Nephron (organoid): Measurements from ENCODE around the gene HLX.

Experiments
- H3K27ac Mint-ChIP-seq, 3 experiments: 2 replicates each; pipeline ENCODE4 v1.8.0; 2020; ENCODE audit warnings: mixed read lengths in 3 of 3, mild to moderate bottlenecking in 2 of 3, moderate library complexity in 1 of 3
- H3K27me3 Mint-ChIP-seq: 2 replicates; pipeline ENCODE4 v1.8.0; 2021; ENCODE audit warnings: low read depth, mild to moderate bottlenecking, moderate library complexity, mixed read lengths
- H3K36me3 Mint-ChIP-seq: 2 replicates; pipeline ENCODE4 v1.8.0; 2020; ENCODE audit warnings: low read depth, mixed read lengths
- H3K4me1 Mint-ChIP-seq: 2 replicates; pipeline ENCODE4 v1.8.0; 2020; ENCODE audit warnings: mixed read lengths
- H3K4me3 Mint-ChIP-seq, 3 experiments: 2 replicates each; pipeline ENCODE4 v1.8.0; 2020; ENCODE audit warnings: mild to moderate bottlenecking in 3 of 3, mixed read lengths in 3 of 3, moderate library complexity in 2 of 3
- H3K9me3 Mint-ChIP-seq: 2 replicates; pipeline ENCODE4 v1.8.0; 2020; ENCODE audit warnings: mixed read lengths
- CTCF ChIP-seq, 3 experiments: fragments of 200-600 bp; sonication (generic); IDR thresholded peaks; one replicate each; pipeline ENCODE4 v1.5.0; 2021; ENCODE audit warnings: antibody characterized with exemption in 3 of 3; ENCODE audit not compliant: unreplicated experiment in 3 of 3

The HLX gene

GRCh38 chr1:220841293-220841692 lies 38.0 kb upstream of the HLX start:
- H3K4me3 Mint-ChIP-seq, result no peak overlapping the region
- peaks cover 16% of the 10 kb centered on the region for H3K27me3 Mint-ChIP-seq
- no peak for TF ChIP-seq CTCF (IDR thresholded peaks at IDR 0.05; ENCODE audit: unreplicated experiment in 3 of 3)
- H3K36me3 Mint-ChIP-seq, result no peaks in the 10 kb centered on the region
- peaks cover 11% of the 10 kb centered on the region for H3K4me1 Mint-ChIP-seq
- H3K27ac Mint-ChIP-seq, result no peak overlapping the region
- no peaks in the 10 kb centered on the region for H3K9me3 Mint-ChIP-seq

GRCh38 chr1:220843481-220844011 lies 35.7 kb upstream of the HLX start:
- Mint-ChIP-seq H3K36me3 (no peaks in the 10 kb centered on the region), H3K9me3 (no peaks in the 10 kb centered on the region), H3K27me3 (peaks cover 9% of the 10 kb centered on the region), H3K4me1 (peaks cover 11% of the 10 kb centered on the region), H3K27ac (peak overlapping the region; percentile 14 to 76 (median 52)), H3K4me3 (no peak overlapping the region)
- TF ChIP-seq CTCF (IDR thresholded peaks at IDR 0.05; ENCODE audit: unreplicated experiment in 3 of 3), result no peak

GRCh38 chr1:220852408-220852807 lies 26.8 kb upstream of the HLX start:
- no peak for TF ChIP-seq CTCF (IDR thresholded peaks at IDR 0.05; ENCODE audit: unreplicated experiment in 3 of 3)
- H3K27ac Mint-ChIP-seq, result no peak overlapping the region
- peaks cover 39% of the 10 kb centered on the region for H3K9me3 Mint-ChIP-seq
- peaks cover 4% of the 10 kb centered on the region for H3K36me3 Mint-ChIP-seq
- H3K4me1 Mint-ChIP-seq, result no peaks in the 10 kb centered on the region
- peaks cover 3% of the 10 kb centered on the region for H3K27me3 Mint-ChIP-seq
- H3K4me3 Mint-ChIP-seq, result no peak overlapping the region

- Mint-ChIP-seq H3K4me1 (peaks cover 14% of the 10 kb centered on the region), H3K9me3 (peaks cover 5% of the 10 kb centered on the region), H3K27me3 (peaks cover 74% of the 10 kb centered on the region), H3K27ac (no peak overlapping the region), H3K4me3 (no peak overlapping the region), H3K36me3 (no peaks in the 10 kb centered on the region)
- no peak for TF ChIP-seq CTCF (IDR thresholded peaks at IDR 0.05; ENCODE audit: unreplicated experiment in 3 of 3)
Observed at GRCh38 chr1:220872296-220872695, 6.9 kb upstream of the HLX start.

- no peaks in the 10 kb centered on the region for H3K36me3 Mint-ChIP-seq
- H3K9me3 Mint-ChIP-seq, result no peaks in the 10 kb centered on the region
- peaks cover 80% of the 10 kb centered on the region for H3K27me3 Mint-ChIP-seq
- no peak overlapping the region for H3K27ac Mint-ChIP-seq
- TF ChIP-seq CTCF (IDR thresholded peaks at IDR 0.05; ENCODE audit: unreplicated experiment in 3 of 3), result no peak
- H3K4me1 Mint-ChIP-seq, result peaks cover 21% of the 10 kb centered on the region
- no peak overlapping the region for H3K4me3 Mint-ChIP-seq
Observed at GRCh38 chr1:220873087-220873486, 6.2 kb upstream of the HLX start.

- Mint-ChIP-seq H3K27ac (no peak overlapping the region), H3K4me1 (peaks cover 29% of the 10 kb centered on the region), H3K9me3 (no peaks in the 10 kb centered on the region), H3K27me3 (peaks cover 87% of the 10 kb centered on the region), H3K4me3 (peak overlapping the region in 1 of 3 experiments; percentile 12), H3K36me3 (no peaks in the 10 kb centered on the region)
- peak; percentile 65 to 86 (median 76) for TF ChIP-seq CTCF (IDR thresholded peaks at IDR 0.05; ENCODE audit: unreplicated experiment in 3 of 3)
Observed at GRCh38 chr1:220873868-220874655, 5.2 kb upstream of the HLX start.
